HFFc6 (cell line): ENCODE data around the gene FSIP1. TPM values are rescaled to one million over a fixed set of nuclear protein-coding genes. Genes with fewer than 3 reads are reported as not detected.

Experiments
- DNase-seq: peaks from one replicate; pipeline ENCODE4 v3.0.0-alpha.2; 2018
- H3K27ac Mint-ChIP-seq: 2 replicates; pipeline ENCODE4 v1.8.0; 2020; ENCODE audit warnings: mild to moderate bottlenecking, mixed read lengths
- H3K27me3 Mint-ChIP-seq: 2 replicates; pipeline ENCODE4 v1.8.0; 2021; ENCODE audit warnings: mild to moderate bottlenecking, moderate library complexity, mixed read lengths; ENCODE audit not compliant: insufficient read depth
- H3K36me3 Mint-ChIP-seq: 2 replicates; pipeline ENCODE4 v1.8.0; 2021; ENCODE audit warnings: low read depth, mixed read lengths
- H3K4me1 Mint-ChIP-seq: 2 replicates; pipeline ENCODE4 v1.8.0; 2020; ENCODE audit warnings: low read depth, mixed read lengths
- H3K4me3 Mint-ChIP-seq: 2 replicates; pipeline ENCODE4 v1.8.0; 2020; ENCODE audit warnings: mild to moderate bottlenecking, moderate library complexity, mixed read lengths
- H3K9me3 Mint-ChIP-seq: 2 replicates; pipeline ENCODE4 v1.8.0; 2020; ENCODE audit warnings: mild to moderate bottlenecking, mixed read lengths
- CTCF ChIP-seq: fragments of 200-600 bp; sonication (generic); IDR thresholded peaks from 2 replicates; pipeline ENCODE4 v1.5.0; 2021; ENCODE audit warnings: antibody characterized with exemption, mild to moderate bottlenecking
- total RNA-seq, 6 experiments: library from RNA; stranded (reverse); fragmentation: NEBNext Ultra II Directional; extraction: Animal tissue kit (Norgen Biotek cat#: 25700); gene quantifications; 2 replicates in 1 of 6; 3 replicates in 5 of 6; pipeline ENCODE4 v1.2.3, GENCODE V29; 2021

The FSIP1 gene
- total RNA-seq, 6 experiments from 2014 or later: 1.2 to 2.0 (median 1.3) TPM

GRCh38 chr15:39628144-39628508 is 154.5 kb downstream of the FSIP1 start:
- Mint-ChIP-seq H3K4me3 (peak overlapping the region; percentile 4; the same call in 1 of the 2 replicates), H3K4me1 (peaks cover 81% of the 10 kb centered on the region), H3K27me3 (no peaks in the 10 kb centered on the region; the same call in 1 of the 2 replicates), H3K9me3 (no peaks in the 10 kb centered on the region), H3K36me3 (0 out of 2 replicates have a peak, but pooled peaks cover 10% of the 10 kb centered on the region), H3K27ac (peak overlapping the region; percentile 3; the same call in 1 of the 2 replicates)
- no peak for DNase-seq
- TF ChIP-seq CTCF: peak; percentile 66

- 0 out of 2 replicates have a peak, but pooled peaks cover 10% of the 10 kb centered on the region for H3K36me3 Mint-ChIP-seq
- no peak for TF ChIP-seq CTCF
- H3K27ac Mint-ChIP-seq: 0 out of 2 replicates have a peak overlapping the region, but pooled peaks have one; percentile 3
- H3K9me3 Mint-ChIP-seq: no peaks in the 10 kb centered on the region
- H3K27me3 Mint-ChIP-seq: no peaks in the 10 kb centered on the region; the same call in 1 of the 2 replicates
- no peak for DNase-seq
- no peak overlapping the region; the same call in 1 of the 2 replicates for H3K4me3 Mint-ChIP-seq
- peaks cover 81% of the 10 kb centered on the region for H3K4me1 Mint-ChIP-seq
Measured at GRCh38 chr15:39627451-39628143, 155.0 kb downstream of the FSIP1 start.

- DNase-seq: no peak
- TF ChIP-seq CTCF: no peak
- peak overlapping the region; percentile 66 for H3K27ac Mint-ChIP-seq
- H3K4me3 Mint-ChIP-seq: peak overlapping the region; percentile 40; the same call in 1 of the 2 replicates
- H3K4me1 Mint-ChIP-seq: peaks cover 69% of the 10 kb centered on the region
- H3K9me3 Mint-ChIP-seq: no peaks in the 10 kb centered on the region
- no peaks in the 10 kb centered on the region; the same call in 1 of the 2 replicates for H3K27me3 Mint-ChIP-seq
- 0 out of 2 replicates have a peak, but pooled peaks cover 10% of the 10 kb centered on the region for H3K36me3 Mint-ChIP-seq
Measured at GRCh38 chr15:39625856-39626255, 156.8 kb downstream of the FSIP1 start.

GRCh38 chr15:39625451-39625850 is 157.2 kb downstream of the FSIP1 start:
- H3K4me3 Mint-ChIP-seq: no peak overlapping the region
- peak overlapping the region; percentile 79; the same call in 1 of the 2 replicates for H3K27ac Mint-ChIP-seq
- H3K9me3 Mint-ChIP-seq: no peaks in the 10 kb centered on the region
- peaks cover 67% of the 10 kb centered on the region for H3K4me1 Mint-ChIP-seq
- no peaks in the 10 kb centered on the region; the same call in 1 of the 2 replicates for H3K27me3 Mint-ChIP-seq
- DNase-seq: no peak
- no peak for TF ChIP-seq CTCF
- H3K36me3 Mint-ChIP-seq: 0 out of 2 replicates have a peak, but pooled peaks cover 10% of the 10 kb centered on the region

- peak overlapping the region; percentile 64 for H3K4me3 Mint-ChIP-seq
- TF ChIP-seq CTCF: no peak
- H3K4me1 Mint-ChIP-seq: peaks cover 61% of the 10 kb centered on the region
- H3K9me3 Mint-ChIP-seq: no peaks in the 10 kb centered on the region; the same call in 1 of the 2 replicates
- H3K36me3 Mint-ChIP-seq: peaks cover 10% of the 10 kb centered on the region; the same call in 1 of the 2 replicates
- DNase-seq: peak; percentile 83
- peak overlapping the region; percentile 79 for H3K27ac Mint-ChIP-seq
- no peaks in the 10 kb centered on the region; the same call in 1 of the 2 replicates for H3K27me3 Mint-ChIP-seq
Measured at GRCh38 chr15:39624806-39625205, 157.8 kb downstream of the FSIP1 start.
